T-helper 2 cell treated with Interferon-gamma antibody and Interleukin-4, amounts not matched to agents 5 μg/mL and 100 μg/mL, for 36 hours (primary cell): ENCODE results near the gene HDLBP.
"Not testable (repeated sequence)": the region's sequence is repeated elsewhere in the genome, so short reads cannot be mapped to it uniquely, and the experiment has no call there.

Source experiments
- DNase-seq: peaks from one replicate; pipeline ENCODE4 v3.0.0; 2021; ENCODE audit warnings: low spot score
- H3K27ac Mint-ChIP-seq: one replicate; pipeline ENCODE4 v1.8.0; 2021; ENCODE audit warnings: mild to moderate bottlenecking, mixed read lengths
- H3K27me3 Mint-ChIP-seq: one replicate; pipeline ENCODE4 v1.8.0; 2021; ENCODE audit warnings: low read depth, mixed read lengths
- H3K36me3 Mint-ChIP-seq: one replicate; pipeline ENCODE4 v1.8.0; 2021; ENCODE audit warnings: low read depth, mixed read lengths
- H3K4me1 Mint-ChIP-seq: one replicate; pipeline ENCODE4 v1.8.0; 2021; ENCODE audit warnings: low read depth, mixed read lengths
- H3K4me3 Mint-ChIP-seq: one replicate; pipeline ENCODE4 v1.8.0; 2022; ENCODE audit warnings: mild to moderate bottlenecking, moderate library complexity, mixed read lengths
- H3K9me3 Mint-ChIP-seq: one replicate; pipeline ENCODE4 v1.8.0; 2021; ENCODE audit warnings: mixed read lengths

The HDLBP gene

DNA sequence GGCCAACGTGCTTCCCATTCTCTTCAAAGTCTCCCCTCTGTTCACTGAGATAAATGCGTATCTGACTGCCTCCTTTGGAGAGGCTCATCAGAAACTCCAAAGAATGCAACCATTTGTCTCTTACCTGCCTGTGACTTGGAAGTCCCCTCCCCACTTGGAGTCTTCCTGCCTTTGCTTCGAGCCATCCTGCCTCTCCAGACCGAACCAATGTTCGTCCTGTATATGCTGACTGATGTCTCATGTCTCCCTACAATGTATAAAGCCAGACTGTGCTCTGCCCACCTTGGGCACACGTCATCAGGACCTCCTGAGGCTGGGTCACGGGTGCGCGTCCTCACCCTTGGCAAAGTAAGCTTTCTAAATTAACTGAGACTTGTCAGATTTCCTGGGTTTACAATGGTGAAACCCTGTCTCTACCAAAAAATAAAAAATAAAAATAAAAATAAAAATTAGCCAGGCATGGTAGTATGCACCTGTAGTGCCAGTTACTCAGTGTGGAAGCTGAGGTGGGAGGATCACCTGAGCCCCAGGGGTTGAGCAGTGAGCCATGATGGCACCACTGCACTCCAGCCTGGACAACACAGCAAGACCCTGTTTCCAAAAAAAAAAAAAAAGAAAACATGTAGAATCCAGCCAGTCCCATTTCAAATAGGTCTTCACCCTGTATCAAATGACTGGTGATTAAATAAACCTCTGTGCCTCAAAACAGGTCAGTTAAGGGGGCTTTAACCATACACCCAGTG lies 29.0 kb downstream of the HDLBP start:
- no peak for DNase-seq
- Mint-ChIP-seq H3K4me1 (peaks cover 35% of the 10 kb centered on the region), H3K36me3 (peaks cover 19% of the 10 kb centered on the region), H3K4me3 (no peak overlapping the region), H3K27ac (no peak overlapping the region), H3K9me3 (no peaks in the 10 kb centered on the region), H3K27me3 (no peaks in the 10 kb centered on the region)

DNA sequence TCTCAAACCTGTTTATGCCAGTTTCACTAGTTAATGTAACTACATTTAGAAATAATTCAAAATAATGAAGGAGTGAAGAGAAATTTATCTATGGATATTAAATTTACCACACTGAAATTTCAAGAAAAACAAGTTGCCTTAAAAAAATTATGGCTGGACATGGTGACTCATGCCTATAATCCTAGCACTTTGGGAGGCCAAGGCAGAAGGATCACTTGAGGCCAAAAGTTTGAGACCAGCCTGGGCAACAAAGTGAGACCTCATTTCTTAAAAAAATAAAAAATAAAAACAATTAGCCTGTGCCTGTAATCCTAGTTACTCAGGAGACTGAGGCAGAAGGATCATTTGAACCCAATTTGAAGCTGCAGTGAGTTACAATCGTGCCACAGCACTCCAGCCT lies 29.9 kb downstream of the HDLBP start:
- H3K27ac Mint-ChIP-seq = no peak overlapping the region
- peaks cover 19% of the 10 kb centered on the region for H3K36me3 Mint-ChIP-seq
- H3K4me1 Mint-ChIP-seq = peaks cover 33% of the 10 kb centered on the region
- H3K27me3 Mint-ChIP-seq = no peaks in the 10 kb centered on the region
- DNase-seq = no peak
- H3K4me3 Mint-ChIP-seq = no peak overlapping the region
- no peaks in the 10 kb centered on the region for H3K9me3 Mint-ChIP-seq

DNA sequence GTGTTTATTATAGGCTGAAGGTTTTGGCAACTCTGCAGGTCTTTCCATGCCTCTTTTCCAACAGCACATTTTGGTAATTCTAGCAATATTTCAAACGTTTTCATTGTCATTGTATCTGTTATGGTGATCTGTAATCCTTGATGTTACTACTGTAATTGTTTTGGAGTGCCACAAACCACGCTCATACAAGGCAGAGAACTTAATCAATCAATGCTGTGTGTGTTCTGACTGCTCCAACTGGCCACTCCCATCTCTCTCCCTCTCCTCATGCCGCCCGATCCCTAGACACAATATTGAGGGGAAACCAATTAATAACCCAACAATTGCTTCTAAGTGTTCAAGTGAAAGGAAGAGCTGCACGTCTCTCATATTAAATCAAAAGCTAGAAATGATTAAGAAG lies 32.9 kb downstream of the HDLBP start:
- Mint-ChIP-seq H3K27me3 (no peaks in the 10 kb centered on the region), H3K4me3 (no peak overlapping the region), H3K9me3 (no peaks in the 10 kb centered on the region), H3K36me3 (peaks cover 19% of the 10 kb centered on the region), H3K27ac (no peak overlapping the region), H3K4me1 (peaks cover 29% of the 10 kb centered on the region)
- DNase-seq = no peak

DNA sequence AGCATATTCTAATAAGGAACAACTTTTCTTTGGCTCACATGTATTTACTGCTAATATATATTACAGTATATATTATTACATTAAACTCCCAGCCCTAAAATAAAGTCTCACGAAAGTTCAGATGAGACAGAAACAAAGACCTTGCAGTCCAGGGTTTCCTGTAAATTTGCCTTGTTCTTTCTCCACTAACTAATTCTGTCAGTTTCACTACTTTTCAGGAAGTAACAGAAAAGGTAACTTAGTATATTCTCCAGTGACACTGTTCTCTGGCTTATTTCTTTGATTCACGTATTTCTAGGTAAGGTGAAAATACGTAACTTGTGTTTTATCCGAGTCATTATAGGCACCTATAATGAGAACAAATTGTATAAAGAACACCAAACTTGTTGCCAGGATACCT lies 35.2 kb downstream of the HDLBP start:
- Mint-ChIP-seq H3K4me3 (no peak overlapping the region), H3K4me1 (peaks cover 26% of the 10 kb centered on the region), H3K27ac (no peak overlapping the region), H3K36me3 (peaks cover 29% of the 10 kb centered on the region), H3K9me3 (peaks cover 14% of the 10 kb centered on the region), H3K27me3 (no peaks in the 10 kb centered on the region)
- no peak for DNase-seq

DNA sequence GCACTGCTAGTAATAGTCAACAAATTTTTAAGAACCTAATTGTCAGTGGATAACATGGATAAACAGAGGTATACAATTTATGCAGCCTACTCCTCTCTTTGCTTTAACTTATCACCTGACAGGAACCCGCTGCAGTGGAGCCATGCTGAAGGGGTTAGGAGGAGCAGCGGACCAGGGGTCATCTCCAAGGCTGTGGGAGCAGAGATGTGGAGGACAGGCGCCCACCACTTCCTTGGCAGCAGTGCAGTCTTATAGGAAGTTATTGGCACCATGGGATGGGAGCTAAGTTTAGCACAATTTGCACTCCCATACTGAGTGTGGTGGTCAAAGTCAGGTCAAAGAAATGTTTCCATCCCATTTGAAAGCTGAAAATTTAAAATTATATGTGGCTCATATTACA lies 35.6 kb downstream of the HDLBP start:
- Mint-ChIP-seq H3K27ac (no peak overlapping the region), H3K9me3 (peaks cover 17% of the 10 kb centered on the region), H3K4me1 (peaks cover 25% of the 10 kb centered on the region), H3K27me3 (no peaks in the 10 kb centered on the region), H3K4me3 (no peak overlapping the region), H3K36me3 (peaks cover 29% of the 10 kb centered on the region)
- DNase-seq = no peak

DNA sequence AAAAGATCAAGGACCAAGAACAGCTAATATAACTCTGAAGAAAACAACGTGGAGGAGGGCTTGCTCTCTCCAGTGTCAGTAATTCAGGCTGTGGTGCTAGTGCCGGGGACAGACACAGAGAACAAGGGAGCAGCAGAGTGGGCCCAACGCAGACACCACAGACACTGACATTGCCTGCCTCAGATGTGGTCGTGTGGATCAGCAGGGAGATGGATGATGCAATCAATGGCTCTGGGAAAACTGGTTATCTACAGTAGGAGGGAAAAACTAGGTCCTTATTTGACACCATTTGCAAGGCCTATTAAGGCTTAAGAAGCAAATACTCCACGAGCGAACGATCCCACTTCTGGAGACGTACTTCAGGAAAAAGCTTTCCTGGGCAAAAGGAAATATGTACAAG lies 36.1 kb downstream of the HDLBP start:
- H3K27me3 Mint-ChIP-seq = no peaks in the 10 kb centered on the region
- no peak for DNase-seq
- peaks cover 22% of the 10 kb centered on the region for H3K4me1 Mint-ChIP-seq
- H3K9me3 Mint-ChIP-seq = peaks cover 17% of the 10 kb centered on the region
- H3K4me3 Mint-ChIP-seq = no peak overlapping the region
- no peak overlapping the region for H3K27ac Mint-ChIP-seq
- peaks cover 29% of the 10 kb centered on the region for H3K36me3 Mint-ChIP-seq

DNA sequence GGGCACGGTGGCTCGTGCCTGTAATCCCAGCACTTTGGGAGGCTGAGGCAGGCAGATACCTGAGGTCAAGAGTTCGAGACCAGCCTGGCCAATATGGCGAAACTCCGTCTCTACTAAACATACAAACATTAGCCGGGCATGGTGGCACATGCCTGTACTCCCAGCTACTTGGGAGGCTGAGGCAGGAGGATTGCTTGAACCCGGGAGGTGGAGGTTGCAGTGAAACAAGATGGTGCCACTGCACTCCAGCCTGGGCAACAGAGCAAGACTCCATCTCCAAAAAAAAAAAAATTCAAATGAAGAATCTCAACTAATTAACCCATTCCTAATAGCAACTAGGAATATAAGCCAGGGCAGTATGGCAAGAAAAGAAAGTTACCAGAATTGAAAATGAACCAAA lies 37.2 kb downstream of the HDLBP start:
- not testable (repeated sequence) for DNase-seq, H3K27me3 Mint-ChIP-seq, H3K27ac Mint-ChIP-seq, H3K4me3 Mint-ChIP-seq
- peaks cover 21% of the 10 kb centered on the region for H3K4me1 Mint-ChIP-seq
- peaks cover 28% of the 10 kb centered on the region for H3K36me3 Mint-ChIP-seq
- peaks cover 17% of the 10 kb centered on the region for H3K9me3 Mint-ChIP-seq

DNA sequence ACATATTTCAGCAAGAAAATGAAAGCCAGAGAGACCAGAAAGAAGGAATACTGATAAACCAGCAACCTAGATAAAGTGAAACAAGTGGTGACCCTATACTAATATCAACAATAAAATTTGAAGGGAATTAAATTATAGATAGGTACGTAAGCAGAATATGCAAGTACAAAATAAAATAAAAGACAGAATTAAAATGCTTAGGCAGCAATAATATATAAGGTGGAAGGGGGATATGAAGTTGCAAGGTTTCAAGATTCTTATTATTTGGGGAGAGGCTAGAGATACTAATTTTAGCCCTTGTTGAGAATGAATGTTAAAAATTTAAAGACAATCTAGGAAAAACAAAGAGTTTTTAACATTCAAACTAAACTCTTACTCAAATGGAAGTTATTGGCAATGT lies 39.6 kb downstream of the HDLBP start:
- peaks cover 31% of the 10 kb centered on the region for H3K36me3 Mint-ChIP-seq
- H3K27ac Mint-ChIP-seq = no peak overlapping the region
- H3K27me3 Mint-ChIP-seq = no peaks in the 10 kb centered on the region
- H3K4me1 Mint-ChIP-seq = peaks cover 24% of the 10 kb centered on the region
- H3K4me3 Mint-ChIP-seq = no peak overlapping the region
- peaks cover 17% of the 10 kb centered on the region for H3K9me3 Mint-ChIP-seq
- no peak for DNase-seq

DNA sequence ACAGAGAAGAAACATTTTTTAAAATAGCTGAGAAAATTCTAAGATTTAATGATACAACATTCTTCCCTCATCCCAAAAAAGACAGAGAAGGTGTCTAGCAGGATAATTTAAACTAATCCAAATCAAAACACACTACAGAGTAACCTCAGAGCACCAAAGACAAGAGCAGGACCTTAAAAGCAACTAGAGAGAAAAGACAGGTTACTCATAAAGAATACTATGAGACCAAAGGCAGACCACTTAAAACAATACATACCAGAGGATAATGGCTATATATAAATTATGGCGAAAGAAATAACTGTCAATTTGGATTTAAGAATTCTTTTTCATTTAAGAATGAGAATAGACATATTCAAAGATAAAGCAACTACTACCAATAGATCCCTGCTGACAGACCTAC lies 40.0 kb downstream of the HDLBP start:
- no peak for DNase-seq
- H3K9me3 Mint-ChIP-seq = peaks cover 17% of the 10 kb centered on the region
- H3K4me1 Mint-ChIP-seq = peaks cover 26% of the 10 kb centered on the region
- H3K36me3 Mint-ChIP-seq = peaks cover 32% of the 10 kb centered on the region
- H3K27ac Mint-ChIP-seq = no peak overlapping the region
- H3K27me3 Mint-ChIP-seq = no peaks in the 10 kb centered on the region
- H3K4me3 Mint-ChIP-seq = no peak overlapping the region

DNA sequence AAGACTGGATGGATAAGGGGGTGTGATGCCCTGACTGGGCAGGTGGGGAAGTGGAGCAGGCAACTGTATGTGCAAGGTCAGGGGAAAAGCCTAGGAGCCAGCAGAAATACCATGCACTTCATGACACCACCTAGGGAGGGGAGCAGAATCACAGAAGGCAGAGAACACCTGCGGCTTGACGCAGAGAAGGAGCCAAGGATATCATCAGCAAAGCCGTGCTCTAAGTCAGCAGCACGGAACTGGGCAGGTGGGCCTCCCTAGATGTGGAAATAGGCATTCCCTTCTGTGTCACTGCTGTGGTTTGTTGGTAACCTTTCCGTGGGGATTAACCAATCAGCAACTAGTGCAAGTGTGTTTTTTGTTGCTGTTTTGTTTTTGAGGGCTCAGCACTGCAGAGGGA lies 41.3 kb downstream of the HDLBP start:
- H3K27me3 Mint-ChIP-seq = no peaks in the 10 kb centered on the region
- peaks cover 17% of the 10 kb centered on the region for H3K9me3 Mint-ChIP-seq
- H3K4me3 Mint-ChIP-seq = no peak overlapping the region
- H3K27ac Mint-ChIP-seq = no peak overlapping the region
- peaks cover 31% of the 10 kb centered on the region for H3K36me3 Mint-ChIP-seq
- no peak for DNase-seq
- peaks cover 21% of the 10 kb centered on the region for H3K4me1 Mint-ChIP-seq

DNA sequence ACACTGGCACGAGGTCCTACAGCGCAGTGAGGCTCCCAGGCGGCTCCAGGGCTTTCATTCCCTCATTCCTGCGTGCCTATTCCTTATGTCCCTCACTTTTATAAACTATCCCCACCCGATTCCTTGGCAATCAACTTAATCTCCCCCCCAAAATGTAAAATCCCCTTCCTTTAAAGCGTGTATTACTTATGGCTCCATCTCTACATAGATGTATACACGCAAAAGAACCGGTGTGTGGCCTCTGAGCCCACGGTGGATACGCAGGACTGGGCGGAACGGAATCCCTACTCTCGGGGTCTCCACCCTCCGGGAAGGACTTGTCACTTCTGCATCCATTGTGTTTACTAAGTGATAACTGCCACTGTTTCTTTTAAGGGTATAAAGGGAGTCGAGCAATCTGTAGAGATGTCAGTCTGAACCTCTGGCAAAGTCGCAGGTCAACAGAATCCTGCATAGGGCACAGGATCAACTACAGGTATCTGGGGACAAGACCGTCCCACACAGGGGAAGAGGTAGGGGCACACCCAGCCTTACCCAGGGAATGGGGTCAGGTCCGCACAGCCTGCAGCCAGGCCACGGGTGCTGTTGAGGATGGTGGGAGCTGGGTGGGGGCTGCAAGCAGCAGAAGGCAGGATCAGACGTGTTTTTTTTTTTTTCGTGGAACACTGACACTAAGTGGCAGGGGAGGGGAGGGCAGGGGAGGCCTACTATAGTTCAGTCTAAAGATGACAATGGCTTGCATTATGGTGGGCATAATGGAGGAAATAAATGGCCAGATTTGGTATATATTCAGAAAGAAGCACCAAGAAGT lies 42.1 kb downstream of the HDLBP start:
- no peak for DNase-seq
- Mint-ChIP-seq H3K27ac (peak overlapping the region; percentile 52), H3K9me3 (peaks cover 17% of the 10 kb centered on the region), H3K27me3 (no peaks in the 10 kb centered on the region), H3K4me3 (peak overlapping the region; percentile 73), H3K4me1 (peaks cover 21% of the 10 kb centered on the region), H3K36me3 (peaks cover 34% of the 10 kb centered on the region)

DNA sequence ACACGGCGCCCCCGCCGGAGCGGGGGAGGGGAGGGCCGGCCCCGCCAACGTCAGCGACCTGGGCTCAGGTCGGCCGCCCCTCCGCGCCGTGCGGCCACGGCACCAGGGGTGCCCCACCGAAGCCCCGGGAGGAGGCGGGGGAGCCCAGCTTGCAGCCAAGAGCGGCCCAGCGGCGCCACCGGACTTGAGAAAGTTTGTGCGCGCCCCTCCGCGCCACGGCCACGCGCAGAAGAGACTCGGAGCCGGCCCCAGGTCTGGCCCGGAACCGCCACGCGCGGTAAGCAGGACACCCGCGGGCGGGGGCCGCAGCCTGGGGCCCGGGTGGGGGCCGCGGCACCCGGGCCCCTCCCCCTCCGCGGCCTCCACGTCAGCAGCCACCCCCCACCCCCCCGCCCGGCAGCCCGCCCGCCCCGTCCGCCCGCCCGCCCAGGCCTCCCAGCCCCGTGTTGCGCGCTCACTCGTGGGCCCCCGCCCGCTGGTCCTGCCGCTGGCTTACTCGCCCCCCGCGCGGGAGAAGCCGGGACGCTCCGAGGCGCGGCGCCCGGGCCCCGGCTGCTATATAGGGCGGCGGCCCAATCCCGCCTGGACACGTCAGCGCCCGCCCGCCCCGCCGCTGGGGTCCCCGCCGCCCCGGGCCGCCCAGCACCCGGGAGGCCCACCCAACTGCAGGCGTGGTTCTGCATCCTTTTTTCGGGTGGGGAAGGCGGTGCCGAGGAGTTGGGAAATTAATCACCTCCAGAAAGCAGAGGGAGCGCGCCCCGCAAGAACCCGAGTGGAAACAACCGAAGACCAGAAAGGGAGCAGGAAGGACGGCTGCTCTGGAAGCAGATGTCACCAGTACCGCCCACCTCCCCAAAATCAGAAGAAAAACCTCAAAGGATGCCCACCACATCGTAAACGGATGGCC lies 42.9 kb downstream of the HDLBP start:
- peaks cover 17% of the 10 kb centered on the region for H3K9me3 Mint-ChIP-seq
- no peaks in the 10 kb centered on the region for H3K27me3 Mint-ChIP-seq
- H3K27ac Mint-ChIP-seq = peak overlapping the region; percentile 52
- peak; percentile 46 for DNase-seq
- peaks cover 34% of the 10 kb centered on the region for H3K36me3 Mint-ChIP-seq
- peak overlapping the region; percentile 73 for H3K4me3 Mint-ChIP-seq
- H3K4me1 Mint-ChIP-seq = peaks cover 21% of the 10 kb centered on the region

DNA sequence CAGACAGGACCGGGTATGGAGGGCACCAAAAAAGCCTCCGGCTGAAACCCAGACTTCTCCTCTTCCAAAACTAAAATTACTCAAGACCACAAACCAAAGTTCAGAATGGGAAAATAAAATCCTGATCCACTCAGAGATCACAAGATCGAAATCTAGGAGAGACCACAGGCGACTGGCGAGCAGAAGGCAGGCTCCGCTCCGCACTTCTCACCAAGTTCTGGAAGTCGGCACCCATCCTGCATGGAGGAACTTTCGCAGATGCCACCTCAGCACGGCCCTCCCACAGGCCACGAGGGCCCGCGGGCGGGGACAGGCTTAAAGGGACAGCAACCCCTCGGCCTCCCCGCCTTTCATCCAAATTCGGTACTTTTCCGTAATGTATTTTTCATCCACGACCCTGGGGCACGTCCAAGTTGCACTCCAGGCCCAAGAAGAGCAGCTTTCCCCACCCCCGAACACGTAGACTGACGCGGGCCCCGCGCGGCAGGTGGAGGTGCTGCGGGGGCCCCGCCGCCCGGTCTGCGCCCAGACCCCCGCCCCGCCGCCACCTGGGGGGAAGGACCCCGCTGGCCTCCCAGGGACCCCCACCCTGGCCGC lies 43.7 kb downstream of the HDLBP start:
- H3K27ac Mint-ChIP-seq = peak overlapping the region; percentile 88
- H3K36me3 Mint-ChIP-seq = peaks cover 28% of the 10 kb centered on the region
- H3K4me1 Mint-ChIP-seq = peaks cover 21% of the 10 kb centered on the region
- peak; percentile 56 for DNase-seq
- H3K9me3 Mint-ChIP-seq = peaks cover 17% of the 10 kb centered on the region
- no peaks in the 10 kb centered on the region for H3K27me3 Mint-ChIP-seq
- H3K4me3 Mint-ChIP-seq = peak overlapping the region; percentile 91
